IMR-90 (cell line): ENCODE measurements around the gene GALNT12. TPM values are rescaled to one million over a fixed set of nuclear protein-coding genes. Genes with fewer than 3 reads are reported as not detected.

ENCODE experiments used
- ATAC-seq: fragments of 200-7000 bp; cut with Tn5 transposase; 2 replicates; pipeline ENCODE4 v1.9.1; 2020; ENCODE audit warnings: low read depth, mild to moderate bottlenecking, moderate library complexity
- BruUV-seq: library from RNA; stranded (reverse); fragments of 400-500 nt; replicated peaks from 2 replicates; lab custom pipeline; 2021; lab: Mats Ljungman, UMichigan
- CTCF ChIA-PET: fragments of 300-600 bp; formaldehyde crosslinking; extraction: SDS; loops from one replicate; lab custom pipeline; 2021; ENCODE audit warnings: antibody characterized with exemption; lab: Yijun Ruan, JAX
- POLR2A ChIA-PET: fragments of 300-600 bp; sonication (Branson Sonifier 250); formaldehyde crosslinking; loops from one replicate; lab custom pipeline; 2022; ENCODE audit warnings: antibody characterized with exemption; ENCODE audit not compliant: unreplicated experiment; lab: Charles Lee
- DNase-seq: peaks from one replicate; pipeline ENCODE4 v3.0.0; 2013
- H2AFZ ChIP-seq: replicated peaks from 2 replicates; pipeline ENCODE3; 2013; ENCODE audit warnings: low read length, mild to moderate bottlenecking; ENCODE audit not compliant: poor library complexity
- H2AK5ac ChIP-seq: 2 replicates; pipeline ENCODE4 v1.6.1; 2013; ENCODE audit warnings: low read depth, low read length, inconsistent platforms
- H2AK9ac ChIP-seq: replicated peaks from 2 replicates; pipeline ENCODE3; 2013; ENCODE audit warnings: mild to moderate bottlenecking, low read depth, low read length, moderate library complexity; ENCODE audit not compliant: poor library complexity
- H2BK120ac ChIP-seq: 2 replicates; pipeline ENCODE4 v1.6.1; 2013; ENCODE audit warnings: low read depth, low read length, inconsistent platforms
- H2BK15ac ChIP-seq: 3 replicates; pipeline ENCODE4 v1.6.1; 2013; ENCODE audit warnings: low read depth, low read length, inconsistent platforms
- H2BK20ac ChIP-seq: 2 replicates; pipeline ENCODE4 v1.6.1; 2013; ENCODE audit warnings: low read depth, mild to moderate bottlenecking, inconsistent platforms, low read length, moderate library complexity
- H2BK5ac ChIP-seq: 2 replicates; pipeline ENCODE4 v1.6.1; 2013; ENCODE audit warnings: mild to moderate bottlenecking, low read depth, low read length, inconsistent platforms; ENCODE audit not compliant: poor library complexity, severe bottlenecking
- H3K14ac ChIP-seq: replicated peaks from 2 replicates; pipeline ENCODE4 v1.6.1; 2013; ENCODE audit warnings: low read depth, low read length, inconsistent platforms
- H3K18ac ChIP-seq: 2 replicates; pipeline ENCODE4 v1.6.1; 2013; ENCODE audit warnings: low read depth, low read length, control low read depth
- H3K23ac ChIP-seq: 2 replicates; pipeline ENCODE4 v1.6.1; 2013; ENCODE audit warnings: low read depth, low read length, inconsistent platforms
- H3K27ac ChIP-seq: 2 replicates; pipeline ENCODE4 v1.5.1; 2013; ENCODE audit warnings: mild to moderate bottlenecking, control low read depth, low read length; ENCODE audit not compliant: insufficient read depth
- H3K27me3 ChIP-seq: 2 replicates; pipeline ENCODE4 v1.6.1; 2013; ENCODE audit warnings: low read length; ENCODE audit not compliant: control insufficient read depth, insufficient read depth
- H3K36me3 ChIP-seq: 2 replicates; pipeline ENCODE4 v1.6.1; 2013; ENCODE audit warnings: low read length, mixed read lengths; ENCODE audit not compliant: control insufficient read depth, insufficient read depth
- H3K4ac ChIP-seq: 2 replicates; pipeline ENCODE4 v1.6.1; 2013; ENCODE audit warnings: low read depth, low read length, inconsistent platforms
- H3K4me1 ChIP-seq: 2 replicates; pipeline ENCODE4 v1.6.1; 2013; ENCODE audit warnings: low read length, mixed read lengths; ENCODE audit not compliant: control insufficient read depth, insufficient read depth
- H3K4me2 ChIP-seq: 2 replicates; pipeline ENCODE4 v1.6.1; 2013; ENCODE audit warnings: low read depth, mild to moderate bottlenecking, control low read depth, low read length, moderate library complexity
- H3K4me3 ChIP-seq: 2 replicates; pipeline ENCODE4 v1.5.1; 2013; ENCODE audit warnings: low read depth, mild to moderate bottlenecking, control low read depth, low read length, moderate library complexity; ENCODE audit not compliant: insufficient read depth
- H3K56ac ChIP-seq: 2 replicates; pipeline ENCODE4 v1.6.1; 2013; ENCODE audit warnings: low read length, inconsistent platforms; ENCODE audit not compliant: insufficient read depth; ENCODE audit errors: extremely low read depth
- H3K79me1 ChIP-seq, 2 experiments: 2 replicates each; pipeline ENCODE4 v1.6.1; 2013; ENCODE audit warnings: low read length in 2 of 2, inconsistent platforms in 1 of 2, low read depth in 1 of 2
- H3K9ac ChIP-seq: 2 replicates; pipeline ENCODE4 v1.6.1; 2013; ENCODE audit warnings: low read depth, low read length, control low read depth
- H3K9me1 ChIP-seq: 2 replicates; pipeline ENCODE4 v1.6.1; 2013; ENCODE audit warnings: low read length, inconsistent platforms; ENCODE audit not compliant: insufficient read depth
- H3K9me3 ChIP-seq: 2 replicates; pipeline ENCODE4 v1.6.1; 2013; ENCODE audit warnings: low read length; ENCODE audit not compliant: control insufficient read depth, insufficient read depth
- H4K20me1 ChIP-seq: 2 replicates; pipeline ENCODE4 v1.6.1; 2013; ENCODE audit warnings: low read length, inconsistent platforms; ENCODE audit not compliant: insufficient read depth
- H4K5ac ChIP-seq: 2 replicates; pipeline ENCODE4 v1.6.1; 2013; ENCODE audit warnings: mild to moderate bottlenecking, low read depth, low read length, control low read depth
- H4K8ac ChIP-seq, 2 experiments: 2 replicates each; pipeline ENCODE4 v1.6.1; 2013; ENCODE audit warnings: low read depth in 2 of 2, low read length in 2 of 2, control low read depth in 1 of 2, inconsistent platforms in 1 of 2
- H4K91ac ChIP-seq: 2 replicates; pipeline ENCODE4 v1.6.1; 2013; ENCODE audit warnings: low read depth, low read length, inconsistent platforms; ENCODE audit not compliant: insufficient read depth
- BHLHE40 ChIP-seq: fragments of 150-350 bp; IDR thresholded peaks from 2 replicates; pipeline ENCODE4 v1.6.1; 2016; ENCODE audit warnings: mild to moderate bottlenecking, low read depth, low read length
- CEBPB ChIP-seq: IDR thresholded peaks from 2 replicates; pipeline ENCODE4 v1.6.1; 2012; ENCODE audit warnings: low read depth, low read length, improper control_type of control experiment
- CHD1 ChIP-seq: IDR thresholded peaks from 2 replicates; pipeline ENCODE4 v1.6.1; 2012; ENCODE audit warnings: low read depth, low read length, improper control_type of control experiment
- CTCF ChIP-seq: conservative IDR thresholded peaks from 2 replicates; pipeline ENCODE4 v1.5.1; 2012; ENCODE audit warnings: mild to moderate bottlenecking, low read depth, low read length, improper control_type of control experiment
- ELK1 ChIP-seq: fragments of 150-350 bp; IDR thresholded peaks from 2 replicates; pipeline ENCODE4 v1.6.1; 2016; ENCODE audit warnings: low read depth, mild to moderate bottlenecking, low read length, moderate library complexity, borderline replicate concordance
- FOS ChIP-seq: fragments of 150-350 bp; IDR thresholded peaks from 2 replicates; pipeline ENCODE4 v1.6.1; 2016; ENCODE audit warnings: low read depth, low read length
- MAFK ChIP-seq: IDR thresholded peaks from 2 replicates; pipeline ENCODE4 v1.6.1; 2012; ENCODE audit warnings: low read depth, low read length, improper control_type of control experiment
- MAZ ChIP-seq: IDR thresholded peaks from 2 replicates; pipeline ENCODE4 v1.6.1; 2012; ENCODE audit warnings: low read depth, mild to moderate bottlenecking, low read length, improper control_type of control experiment, moderate library complexity, borderline replicate concordance
- MXI1 ChIP-seq: IDR thresholded peaks from 2 replicates; pipeline ENCODE4 v1.6.1; 2012; ENCODE audit warnings: low read depth, mild to moderate bottlenecking, low read length, moderate library complexity, borderline replicate concordance
- NFE2L2 ChIP-seq: fragments of 150-350 bp; IDR thresholded peaks from 2 replicates; pipeline ENCODE4 v1.6.1; 2016; ENCODE audit warnings: low read depth, mild to moderate bottlenecking, low read length
- POLR2A ChIP-seq: IDR thresholded peaks from 2 replicates; pipeline ENCODE4 v1.6.1; 2012; ENCODE audit warnings: mild to moderate bottlenecking, low read depth, low read length
- RAD21 ChIP-seq: IDR thresholded peaks from 2 replicates; pipeline ENCODE4 v1.6.1; 2012; ENCODE audit warnings: low read length, improper control_type of control experiment
- RCOR1 ChIP-seq: IDR thresholded peaks from 2 replicates; pipeline ENCODE4 v1.6.1; 2012; ENCODE audit warnings: mild to moderate bottlenecking, low read length, improper control_type of control experiment; ENCODE audit not compliant: insufficient replicate concordance
- RFX5 ChIP-seq: IDR thresholded peaks from 2 replicates; pipeline ENCODE4 v1.8.0; 2012; ENCODE audit warnings: low read depth, mild to moderate bottlenecking, low read length, moderate library complexity
- SMC3 ChIP-seq: fragments of 150-350 bp; IDR thresholded peaks from 2 replicates; pipeline ENCODE4 v1.6.1; 2016; ENCODE audit warnings: low read depth, mild to moderate bottlenecking, antibody characterized with exemption, low read length, moderate library complexity
- USF2 ChIP-seq: fragments of 150-350 bp; IDR thresholded peaks from 2 replicates; pipeline ENCODE4 v1.6.1; 2017; ENCODE audit warnings: mild to moderate bottlenecking, antibody characterized with exemption, low read length, low read depth
- WGBS, 2 experiments: methylation state at CpG; one replicate each; pipeline versions ENCODE4 v1.1.5 to v1.1.7; 2013; ENCODE audit warnings: missing lambda C conversion rate in 2 of 2; ENCODE audit not compliant: insufficient read length in 1 of 2; ENCODE audit errors: extremely low coverage in 2 of 2; 5-methylcytosine and 5-hydroxymethylcytosine counted together
- dilution Hi-C: fragments of 300-500 bp; cut with HindIII; formaldehyde crosslinking; loops from one replicate; pipeline ENCODE4 v1.14.3; 2018; ENCODE audit warnings: low sequenced_read_pairs; ENCODE audit not compliant: unreplicated experiment
- in situ Hi-C: fragments of 300-500 bp; cut with MboI; formaldehyde crosslinking; loops from 3 replicates; pipeline ENCODE4 v1.14.3; 2019; ENCODE audit warnings: low sequenced_read_pairs, inconsistent platforms, mixed read lengths
- intact Hi-C: fragments of 100-400 bp; cut with micrococcal nuclease; formaldehyde crosslinking; loops from 2 replicates; pipeline ENCODE4 v1.10.0; 2022
- polyA plus RNA-seq, 3 experiments: library from polyadenylated mRNA; depleted of rRNA; stranded (reverse); fragments of >200 nt; gene quantifications; 2 replicates each; pipeline ENCODE4 v1.2.3, GENCODE V29; 2012; ENCODE audit warnings: low replicate concordance in 1 of 3
- total RNA-seq: library from RNA; depleted of rRNA; stranded (reverse); fragments of >200 nt; gene quantifications from 2 replicates; pipeline ENCODE4 v1.2.3, GENCODE V29; 2012

The GALNT12 gene
- total and polyA plus RNA-seq, 2 of the 4 experiments (the other 2 are of a cell fraction), result 2.3 to 2.5 TPM

GRCh38 chr9:98871558-98872065 lies 64.1 kb downstream of the GALNT12 start:
- TF ChIP-seq FOS (no peak), CTCF (no peak), MAZ (no peak), CHD1 (no peak), SMC3 (no peak), ELK1 (no peak), RCOR1 (no peak), MXI1 (no peak), USF2 (no peak), RAD21 (no peak), BHLHE40 (no peak), NFE2L2 (no peak), RFX5 (no peak), CEBPB (no peak), MAFK (no peak), POLR2A (no peak)
- Histone ChIP-seq H3K23ac (no peak overlapping the region), H3K27ac (no peak overlapping the region), H3K9ac (no peak overlapping the region), H2BK15ac (no peak overlapping the region; the same call in 2 of the 3 replicates), H4K8ac (no peak overlapping the region), H4K91ac (peak overlapping the region; percentile 5; the same call in 1 of the 2 replicates), H3K9me1 (peaks cover 12% of the 10 kb centered on the region), H2BK5ac (no peak overlapping the region), H3K36me3 (no peaks in the 10 kb centered on the region), H3K56ac (no peak overlapping the region), H2AK9ac (no peak overlapping the region), H3K4me3 (no peak overlapping the region), H3K14ac (no peak overlapping the region), H3K79me1 (no peaks in the 10 kb centered on the region), H4K5ac (no peak overlapping the region), H3K4ac (0 out of 2 replicates have a peak overlapping the region, but pooled peaks have one; percentile 17), H2BK120ac (peak overlapping the region; percentile 56), H3K18ac (no peak overlapping the region), H2AFZ (no peak overlapping the region), H3K4me2 (no peak overlapping the region), H2AK5ac (peak overlapping the region; percentile 27; the same call in 1 of the 2 replicates), H2BK20ac (peak overlapping the region; percentile 62; the same call in 1 of the 2 replicates), H3K27me3 (no peaks in the 10 kb centered on the region), H4K20me1 (no peaks in the 10 kb centered on the region), H3K9me3 (peaks cover 3% of the 10 kb centered on the region), H3K4me1 (peaks cover 13% of the 10 kb centered on the region)
- BruUV-seq, result no TSS peak
- ChIA-PET POLR2A (no interaction called here), CTCF (interaction anchor here (0.9 to 1.4 kb wide), 2 partner anchors 92 to 126 kb away, joined by 3 to 4 read pairs; no protein-coding TSS in a partner anchor)
- no peak for ATAC-seq
- 71% methylated on average over 7 of the region's 9 CpGs; no CpG with 5 or more reads in 1 of the 2 experiments for WGBS, 2 experiments
- intact Hi-C loops (no loop called here), in situ Hi-C loops (loop anchor here (25.0 kb wide), 1 partner anchor 966 kb away; no protein-coding TSS in a partner anchor), dilution Hi-C loops (no loop called here)
- DNase-seq, result no peak
